Vagina (tissue), 2 donors: ENCODE data around the gene RANBP10. TPM values are rescaled to one million over a fixed set of nuclear protein-coding genes. Genes with fewer than 3 reads are reported as not detected.
"Not testable (repeated sequence)": the region's sequence is repeated elsewhere in the genome, so short reads cannot be mapped to it uniquely, and the experiment has no call there.

ENCODE experiments used
- DNase-seq, 2 donors: peaks; one replicate each; pipeline ENCODE4 v3.0.0-alpha.2; 2017; ENCODE audit errors: extremely low spot score in 2 of 2
- H3K27ac ChIP-seq: fragments of 200-600 bp; sonication (generic); one replicate; pipeline ENCODE4 v1.5.1; 2019
- H3K27me3 ChIP-seq: fragments of 200-600 bp; sonication (generic); one replicate; pipeline ENCODE4 v1.5.1; 2019
- H3K36me3 ChIP-seq, 2 donors: fragments of 200-600 bp; sonication (generic); one replicate each; pipeline ENCODE4 v1.5.1; 2017 to 2019
- H3K4me1 ChIP-seq: fragments of 200-600 bp; sonication (generic); one replicate; pipeline ENCODE4 v1.5.1; 2019
- H3K4me3 ChIP-seq, 2 donors: fragments of 200-600 bp; sonication (generic); 1 replicate in 1 of 2; 2 replicates in 1 of 2; pipeline ENCODE4 v1.5.1; 2016 to 2019
- H3K9me3 ChIP-seq: fragments of 200-600 bp; sonication (generic); one replicate; pipeline ENCODE4 v1.5.1; 2019
- POLR2A ChIP-seq, 2 donors: fragments of 450-650 bp; IDR thresholded peaks; one replicate each; pipeline ENCODE4 v1.6.1; 2017; ENCODE audit warnings: antibody characterized with exemption in 2 of 2, mild to moderate bottlenecking in 2 of 2, moderate library complexity in 2 of 2
- POLR2AphosphoS5 ChIP-seq, 2 donors: sonication (generic); formaldehyde crosslinking; IDR thresholded peaks; one replicate each; pipeline ENCODE4 v1.9.0; 2017; ENCODE audit warnings: antibody characterized with exemption in 2 of 2, mild to moderate bottlenecking in 2 of 2, low read depth in 1 of 2; ENCODE audit not compliant: insufficient read depth in 1 of 2
- intact Hi-C: fragments of 100-400 bp; cut with DNase I; formaldehyde crosslinking; loops from one replicate; pipeline ENCODE4 v1.15.1; 2023
- total RNA-seq: library from RNA; depleted of rRNA; stranded (reverse); fragments of >200 nt; gene quantifications from one replicate; pipeline ENCODE4 v1.2.3, GENCODE V29; 2016
- TF ChIP-seq, protein P1 (sequence below), 3 experiments: fragments of 450-650 bp in 2 of 3; fragments of 200-600 bp in 1 of 3; sonication (generic) in 1 of 3; IDR thresholded peaks; one replicate each; pipeline ENCODE4 v1.5.1; 2017 to 2019; ENCODE audit warnings: antibody characterized with exemption in 3 of 3, mild to moderate bottlenecking in 2 of 3, moderate library complexity in 2 of 3

RANBP10 gene
- total RNA-seq, 1 donor from 2014 or later = 17.9 TPM

DNA sequence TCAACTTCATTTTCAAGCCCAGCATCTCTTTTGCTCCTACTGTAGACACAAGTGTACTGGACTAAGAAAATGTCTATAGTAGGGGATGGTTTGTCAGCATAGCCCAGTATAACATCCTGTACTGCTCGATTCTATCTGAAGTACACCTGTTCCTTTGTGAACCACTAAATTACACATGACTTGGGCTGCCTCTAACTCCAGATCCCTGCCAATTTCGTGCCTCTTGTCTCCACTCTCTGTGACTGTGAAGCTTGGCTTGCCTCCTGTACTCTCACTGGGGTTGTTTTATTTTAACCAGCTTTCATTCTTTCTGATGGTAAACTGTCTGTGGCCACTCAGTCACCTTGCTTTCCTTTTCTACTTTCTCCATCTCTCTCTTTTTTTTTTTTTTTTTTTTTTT lies 111.7 kb downstream of the RANBP10 start:
- H3K27me3 ChIP-seq = no peaks in the 10 kb centered on the region
- no peak overlapping the region for H3K4me3 ChIP-seq
- H3K9me3 ChIP-seq = no peaks in the 10 kb centered on the region
- no peaks in the 10 kb centered on the region for H3K36me3 ChIP-seq
- TF ChIP-seq, protein P1, sequence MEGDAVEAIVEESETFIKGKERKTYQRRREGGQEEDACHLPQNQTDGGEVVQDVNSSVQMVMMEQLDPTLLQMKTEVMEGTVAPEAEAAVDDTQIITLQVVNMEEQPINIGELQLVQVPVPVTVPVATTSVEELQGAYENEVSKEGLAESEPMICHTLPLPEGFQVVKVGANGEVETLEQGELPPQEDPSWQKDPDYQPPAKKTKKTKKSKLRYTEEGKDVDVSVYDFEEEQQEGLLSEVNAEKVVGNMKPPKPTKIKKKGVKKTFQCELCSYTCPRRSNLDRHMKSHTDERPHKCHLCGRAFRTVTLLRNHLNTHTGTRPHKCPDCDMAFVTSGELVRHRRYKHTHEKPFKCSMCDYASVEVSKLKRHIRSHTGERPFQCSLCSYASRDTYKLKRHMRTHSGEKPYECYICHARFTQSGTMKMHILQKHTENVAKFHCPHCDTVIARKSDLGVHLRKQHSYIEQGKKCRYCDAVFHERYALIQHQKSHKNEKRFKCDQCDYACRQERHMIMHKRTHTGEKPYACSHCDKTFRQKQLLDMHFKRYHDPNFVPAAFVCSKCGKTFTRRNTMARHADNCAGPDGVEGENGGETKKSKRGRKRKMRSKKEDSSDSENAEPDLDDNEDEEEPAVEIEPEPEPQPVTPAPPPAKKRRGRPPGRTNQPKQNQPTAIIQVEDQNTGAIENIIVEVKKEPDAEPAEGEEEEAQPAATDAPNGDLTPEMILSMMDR (IDR thresholded peaks at IDR 0.05) = no peak
- no peak for TF ChIP-seq POLR2AphosphoS5 (IDR thresholded peaks at IDR 0.05; ENCODE audit: insufficient read depth in 1 of 2, low read depth in 1 of 2)
- TF ChIP-seq POLR2A (IDR thresholded peaks at IDR 0.05) = no peak
- H3K27ac ChIP-seq = no peak overlapping the region
- intact Hi-C loops = no loop called here
- DNase-seq = no peak
- H3K4me1 ChIP-seq = peaks cover 6% of the 10 kb centered on the region

DNA sequence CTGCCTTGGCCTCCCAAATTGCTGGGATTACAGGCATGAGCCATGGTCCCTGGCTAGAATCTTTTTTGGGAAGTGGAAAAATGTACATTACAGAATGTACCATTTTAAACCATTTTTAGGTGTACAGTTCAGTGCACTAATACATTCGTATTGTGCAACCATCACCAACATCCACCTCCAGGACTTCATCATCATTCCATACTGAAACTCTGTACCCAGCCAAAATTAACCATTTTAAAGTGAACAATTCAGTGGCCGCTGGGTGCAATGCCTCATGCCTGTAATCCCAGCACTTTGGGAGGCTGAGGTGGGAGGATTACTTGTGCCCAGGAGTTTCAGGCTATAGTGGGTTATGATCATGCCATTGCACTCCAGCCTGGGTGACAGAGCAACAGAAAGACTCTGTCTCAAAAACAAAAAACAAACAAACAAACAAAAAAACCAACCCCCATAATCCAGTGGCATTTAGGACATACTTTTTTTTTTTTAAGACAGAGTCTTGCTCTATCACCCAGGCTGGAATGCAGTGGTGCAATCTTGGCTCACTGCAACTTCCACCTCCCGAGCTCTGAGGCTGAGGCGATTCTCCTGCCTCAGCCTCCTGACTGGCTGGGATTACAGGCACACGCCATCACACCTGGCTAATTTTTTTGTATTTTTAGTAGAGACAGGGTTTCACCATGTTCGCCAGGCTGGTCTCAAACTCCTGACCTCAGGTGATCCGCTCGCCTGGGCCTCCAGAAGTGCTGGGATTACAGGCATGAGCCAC lies 112.7 kb downstream of the RANBP10 start:
- DNase-seq, H3K4me1 ChIP-seq, H3K4me3 ChIP-seq, intact Hi-C loops, H3K27me3 ChIP-seq, H3K27ac ChIP-seq, H3K9me3 ChIP-seq, H3K36me3 ChIP-seq: not testable (repeated sequence)

DNA sequence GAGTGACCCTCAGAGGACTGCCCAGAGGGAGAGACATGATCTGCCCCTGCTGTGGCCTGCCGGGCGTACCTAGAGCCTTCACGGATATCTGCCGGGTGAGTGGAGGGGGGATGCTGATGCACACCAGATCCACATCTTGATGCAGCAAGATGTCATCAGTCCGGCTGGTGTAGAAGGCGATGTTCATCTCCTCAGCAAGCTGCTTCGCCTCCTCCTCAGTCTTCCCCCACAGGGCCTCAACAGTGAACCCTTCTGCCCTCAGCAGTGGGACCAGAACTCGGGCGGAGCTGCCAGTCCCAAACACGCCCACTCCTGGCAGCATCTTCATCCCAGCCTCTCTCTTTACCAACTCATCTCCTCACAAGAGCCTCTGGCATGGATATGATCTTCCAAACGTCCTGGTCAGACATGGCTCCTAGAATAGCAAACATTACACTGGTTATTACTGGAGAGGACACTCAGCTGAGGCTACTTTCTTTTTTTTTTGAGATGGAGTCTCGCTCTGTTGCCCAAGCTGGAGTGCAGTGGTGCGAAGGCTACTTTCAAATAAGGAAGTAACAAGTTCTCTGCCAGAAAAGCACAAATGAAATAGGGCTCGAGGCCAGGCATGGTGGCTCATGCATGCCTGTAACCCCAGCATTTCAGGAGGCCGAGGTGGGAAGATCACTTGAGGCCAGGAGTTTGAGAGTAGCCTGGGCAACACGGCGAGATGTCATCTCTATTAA lies 120.8 kb downstream of the RANBP10 start:
- peaks cover 26% of the 10 kb centered on the region for H3K4me1 ChIP-seq
- no peak overlapping the region for H3K4me3 ChIP-seq
- H3K36me3 ChIP-seq = peaks cover 0 to 12% of the 10 kb centered on the region in 2 donors
- peak overlapping the region; percentile 41 for H3K27ac ChIP-seq
- H3K9me3 ChIP-seq = no peaks in the 10 kb centered on the region
- H3K27me3 ChIP-seq = no peaks in the 10 kb centered on the region
- intact Hi-C loops = no loop called here
- TF ChIP-seq POLR2AphosphoS5 (IDR thresholded peaks at IDR 0.05; ENCODE audit: insufficient read depth in 1 of 2, low read depth in 1 of 2) (no peak), POLR2A (IDR thresholded peaks at IDR 0.05) (no peak)
- TF ChIP-seq, protein P1 (IDR thresholded peaks at IDR 0.05) = no peak
- no peak for DNase-seq

DNA sequence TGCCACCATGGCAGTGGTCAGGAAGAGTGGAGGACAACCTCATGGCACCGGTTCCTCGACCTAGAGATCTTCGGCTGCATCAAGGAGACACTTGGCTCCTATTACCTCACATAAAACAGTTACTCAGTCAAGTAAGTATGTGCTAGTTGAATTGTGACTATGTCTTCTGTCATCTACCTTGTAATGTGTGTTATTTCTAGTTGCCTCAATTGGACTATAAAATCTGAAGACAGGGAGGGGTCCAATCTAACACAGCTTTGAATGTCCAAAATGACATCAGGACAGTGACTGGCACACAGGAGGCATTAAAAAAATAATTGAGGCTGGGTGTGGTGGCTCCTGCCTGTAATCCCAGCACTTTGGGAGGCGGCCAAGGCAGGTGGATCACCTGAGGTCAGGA lies 122.6 kb downstream of the RANBP10 start:
- H3K36me3 ChIP-seq = peaks cover 0 to 20% of the 10 kb centered on the region in 2 donors
- H3K27me3 ChIP-seq = no peaks in the 10 kb centered on the region
- no peaks in the 10 kb centered on the region for H3K9me3 ChIP-seq
- DNase-seq = no peak
- TF ChIP-seq, protein P1 (IDR thresholded peaks at IDR 0.05) = no peak
- TF ChIP-seq POLR2AphosphoS5 (IDR thresholded peaks at IDR 0.05; ENCODE audit: insufficient read depth in 1 of 2, low read depth in 1 of 2) = no peak
- H3K4me3 ChIP-seq = no peak overlapping the region
- intact Hi-C loops = no loop called here
- H3K27ac ChIP-seq = no peak overlapping the region
- H3K4me1 ChIP-seq = peaks cover 28% of the 10 kb centered on the region

DNA sequence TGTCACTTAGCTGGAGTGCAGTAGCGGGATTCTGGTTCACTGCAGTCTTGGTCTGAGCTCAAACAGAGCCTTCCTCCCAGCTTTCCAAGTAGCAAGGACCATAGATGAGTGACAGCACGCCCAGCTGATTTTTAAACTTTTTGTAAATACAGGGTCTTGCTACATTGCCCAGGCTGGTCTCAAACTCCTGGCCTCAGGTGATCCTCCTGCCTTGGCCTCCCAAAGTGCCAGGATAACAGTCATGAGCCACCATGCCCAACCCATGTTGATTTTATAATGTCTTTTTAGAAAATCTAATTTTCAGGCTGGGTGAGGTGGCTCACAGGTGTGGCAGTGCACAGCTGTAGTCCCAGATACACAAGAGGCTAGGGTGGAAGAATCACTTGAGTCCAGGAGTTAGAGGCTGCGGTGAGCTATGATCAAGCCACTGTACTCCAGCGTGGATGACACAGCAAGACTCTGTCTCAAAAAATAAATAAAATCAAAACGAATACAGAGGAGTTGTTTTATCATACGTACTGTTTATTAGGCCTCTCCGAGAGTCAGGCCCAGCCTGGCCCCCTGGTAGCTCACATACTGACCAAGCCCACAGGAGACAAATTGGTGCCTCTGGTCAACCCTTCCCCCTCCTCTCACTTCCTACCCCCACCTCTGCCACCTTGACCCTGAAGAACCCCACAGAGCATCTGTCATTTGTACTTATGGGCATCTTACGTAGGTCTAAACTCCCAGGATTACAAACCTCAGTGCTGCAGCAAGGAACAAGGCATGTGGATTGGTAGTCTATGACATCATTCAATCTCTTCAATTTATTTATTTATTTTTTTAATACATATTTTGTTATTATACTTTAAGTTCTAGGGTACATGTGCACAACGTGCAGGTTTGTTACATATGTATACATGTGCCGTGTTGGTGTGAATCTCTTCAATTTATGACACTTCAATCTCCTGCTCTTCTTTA lies 126.1 kb downstream of the RANBP10 start:
- no peak for TF ChIP-seq POLR2AphosphoS5 (IDR thresholded peaks at IDR 0.05; ENCODE audit: insufficient read depth in 1 of 2, low read depth in 1 of 2)
- TF ChIP-seq, protein P1 (IDR thresholded peaks at IDR 0.05) = no peak
- no peak for TF ChIP-seq POLR2A (IDR thresholded peaks at IDR 0.05)
- no peak overlapping the region for H3K27ac ChIP-seq
- H3K4me3 ChIP-seq = no peak overlapping the region
- H3K27me3 ChIP-seq = no peaks in the 10 kb centered on the region
- no peaks in the 10 kb centered on the region for H3K9me3 ChIP-seq
- DNase-seq = no peak
- intact Hi-C loops = no loop called here
- H3K36me3 ChIP-seq = peaks cover 0 to 18% of the 10 kb centered on the region in 2 donors
- H3K4me1 ChIP-seq = peaks cover 51% of the 10 kb centered on the region
